ENCODE results near the gene FOXP1. TPM values are rescaled to one million over a fixed set of nuclear protein-coding genes. Genes with fewer than 3 reads are reported as not detected.

FOXP1 gene
- total and polyA plus RNA-seq, 12 donors, result 4.8 to 56.0 (median 43.8) TPM

- DNase-seq, result no peak
- intact Hi-C loops (cut with DNase I), result no loop called here
- Histone ChIP-seq H3K9me3 (no peaks in the 10 kb centered on the region), H3K27me3 (peaks cover 0 to 6% (median 0%) of the 10 kb centered on the region in 7 donors), H3K27ac (no peak overlapping the region), H3K4me3 (no peak overlapping the region), H3K4me1 (peaks cover 0 to 19% (median 0%) of the 10 kb centered on the region in 9 donors), H3K36me3 (no peaks in the 10 kb centered on the region)
- no peak for ATAC-seq
- TF ChIP-seq CTCF (IDR thresholded peaks at IDR 0.05), result no peak
Observed at GRCh38 chr3:71625676-71626075, 42.1 kb upstream of the FOXP1 start.

- no peak for ATAC-seq
- no peak for DNase-seq
- TF ChIP-seq CTCF (IDR thresholded peaks at IDR 0.05), result no peak
- Histone ChIP-seq H3K27ac (no peak overlapping the region), H3K4me3 (no peak overlapping the region), H3K27me3 (peaks cover 0 to 6% (median 0%) of the 10 kb centered on the region in 7 donors), H3K36me3 (no peaks in the 10 kb centered on the region), H3K9me3 (no peaks in the 10 kb centered on the region), H3K4me1 (no peaks in the 10 kb centered on the region)
- intact Hi-C loops (cut with DNase I), result no loop called here
- 52 to 57% methylated on average over 9 of the region's 9 CpGs for WGBS, 2 donors
Observed at GRCh38 chr3:71621825-71622537, 38.5 kb upstream of the FOXP1 start.

- no peak for TF ChIP-seq CTCF (IDR thresholded peaks at IDR 0.05)
- ATAC-seq, result no peak
- Histone ChIP-seq H3K27ac (no peak overlapping the region), H3K4me3 (no peak overlapping the region), H3K9me3 (no peaks in the 10 kb centered on the region), H3K4me1 (no peaks in the 10 kb centered on the region), H3K27me3 (peaks cover 0 to 6% (median 0%) of the 10 kb centered on the region in 7 donors), H3K36me3 (no peaks in the 10 kb centered on the region)
- DNase-seq, result no peak
- intact Hi-C loops (cut with DNase I), result no loop called here
- WGBS, 2 donors, result 79 to 90% methylated on average over 6 of the region's 6 CpGs
Observed at GRCh38 chr3:71618538-71618937, 35.0 kb upstream of the FOXP1 start.

- Histone ChIP-seq H3K4me3 (no peak overlapping the region), H3K36me3 (no peaks in the 10 kb centered on the region), H3K27ac (no peak overlapping the region), H3K9me3 (no peaks in the 10 kb centered on the region), H3K27me3 (no peaks in the 10 kb centered on the region), H3K4me1 (no peaks in the 10 kb centered on the region)
- DNase-seq, result no peak
- intact Hi-C loops (cut with DNase I), result no loop called here
- 85 to 90% methylated on average over 6 of the region's 6 CpGs for WGBS, 2 donors
- TF ChIP-seq CTCF (IDR thresholded peaks at IDR 0.05), result no peak
- ATAC-seq, result no peak
Observed at GRCh38 chr3:71616571-71617021, 33.1 kb upstream of the FOXP1 start.

Data from heart right ventricle (tissue), 16 donors.